ENCODE measurements around the gene RYR2.

DNA sequence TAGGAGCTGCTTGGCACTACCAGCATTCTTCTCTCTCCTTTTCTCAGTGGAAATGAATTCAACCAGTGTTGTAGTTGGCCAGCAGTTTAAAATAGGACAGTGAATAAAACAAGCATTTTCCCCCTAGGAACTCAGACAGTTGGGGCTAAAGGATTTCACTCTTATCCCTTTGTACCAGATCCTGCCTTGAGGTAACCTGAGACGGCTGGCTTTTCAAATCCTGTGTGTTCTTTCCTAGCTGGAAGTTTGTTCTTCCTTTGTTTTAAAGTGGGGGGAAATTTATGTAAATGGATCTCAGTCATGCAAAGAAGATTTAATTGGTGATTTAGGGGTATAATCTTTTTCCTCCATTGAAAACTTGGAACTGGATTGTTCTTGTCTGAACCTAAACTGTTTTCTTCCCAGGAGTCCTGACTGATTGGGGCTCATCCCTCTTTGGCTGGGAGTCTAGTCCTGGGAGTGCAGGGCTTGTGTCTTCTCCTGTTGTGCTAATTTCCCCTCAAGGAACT is 825.5 kb downstream of the RYR2 start:
- TF ChIP-seq GATA2 (IDR thresholded peaks at IDR 0.05; ENCODE audit: low read depth, low read length): no peak
- TF ChIP-seq GATA3 (IDR thresholded peaks at IDR 0.05; ENCODE audit: low read depth, low read length): no peak

Measured in SH-SY5Y (cell line).